CMK (cell line): ENCODE data around the gene RCC2.

Experiments
- DNase-seq: peaks from one replicate; pipeline ENCODE4 v3.0.0-alpha.2; 2010; ENCODE audit warnings: low read depth

The RCC2 gene

GRCh38 chr1:17442841-17443240 is 3.4 kb upstream of the RCC2 start:
- DNase-seq: no peak

GRCh38 chr1:17441993-17442357 is 2.5 kb upstream of the RCC2 start:
- DNase-seq: no peak

GRCh38 chr1:17441265-17441992 is 2.0 kb upstream of the RCC2 start:
- DNase-seq: no peak

- DNase-seq: no peak
Observed at GRCh38 chr1:17440827-17441168, 1.3 kb upstream of the RCC2 start.

GRCh38 chr1:17440074-17440826 is 773 bp upstream of the RCC2 start:
- DNase-seq: no peak

- peak; percentile 86 for DNase-seq
Observed at GRCh38 chr1:17438318-17439249, 893 bp downstream of the RCC2 start.

- DNase-seq: no peak
Observed at GRCh38 chr1:17437580-17438317, 1.7 kb downstream of the RCC2 start.

GRCh38 chr1:17437260-17437579 is 2.3 kb downstream of the RCC2 start:
- DNase-seq: no peak

- DNase-seq: no peak
Observed at GRCh38 chr1:17436380-17437174, 2.9 kb downstream of the RCC2 start.

- DNase-seq: no peak
Observed at GRCh38 chr1:17434601-17435000, 4.9 kb downstream of the RCC2 start.

GRCh38 chr1:17434016-17434415 is 5.5 kb downstream of the RCC2 start:
- DNase-seq: no peak

- DNase-seq: no peak
Observed at GRCh38 chr1:17433261-17433660, 6.2 kb downstream of the RCC2 start.

GRCh38 chr1:17432412-17432811 is 7.1 kb downstream of the RCC2 start:
- DNase-seq: no peak

GRCh38 chr1:17429183-17429582 is 10.3 kb downstream of the RCC2 start:
- DNase-seq: no peak

- no peak for DNase-seq
Observed at GRCh38 chr1:17427696-17428660, 11.5 kb downstream of the RCC2 start.

GRCh38 chr1:17425806-17426600 is 13.5 kb downstream of the RCC2 start:
- DNase-seq: no peak

- no peak for DNase-seq
Observed at GRCh38 chr1:17423781-17424245, 15.7 kb downstream of the RCC2 start.

GRCh38 chr1:17422461-17422860 is 17.0 kb downstream of the RCC2 start:
- no peak for DNase-seq

- DNase-seq: no peak
Observed at GRCh38 chr1:17420391-17420918, 19.0 kb downstream of the RCC2 start.
